HepG2 (cell line): ENCODE results near the gene CEP20. TPM values are rescaled to one million over a fixed set of nuclear protein-coding genes. Genes with fewer than 3 reads are reported as not detected.
A peak's percentile ranks its signal among the peaks of the same experiment; 100 is the strongest.

ENCODE experiments used
- CBX1 ChIP-seq: IDR thresholded peaks from one replicate; pipeline ENCODE4 v1.6.1; 2016; ENCODE audit warnings: antibody characterized with exemption, low read depth
- IRF2 ChIP-seq: IDR thresholded peaks from 2 replicates; pipeline ENCODE4 v1.6.1; 2018; ENCODE audit warnings: missing genetic modification reagents, missing compliant biosample characterization
- MED8 ChIP-seq: sonication (generic); formaldehyde crosslinking; IDR thresholded peaks from 2 replicates; pipeline ENCODE4 v1.8.1; 2023; ENCODE audit warnings: mild to moderate bottlenecking, missing genetic modification reagents; ENCODE audit not compliant: insufficient replicate concordance
- NPAS2 ChIP-seq: sonication (generic); formaldehyde crosslinking; IDR thresholded peaks from 2 replicates; pipeline ENCODE4 v1.8.0; 2022; ENCODE audit warnings: mild to moderate bottlenecking, missing genetic modification reagents, borderline replicate concordance
- PRMT3 ChIP-seq: sonication (generic); formaldehyde crosslinking; IDR thresholded peaks from 2 replicates; pipeline ENCODE4 v1.8.1; 2022; ENCODE audit warnings: low read depth, mild to moderate bottlenecking, moderate library complexity, missing genetic modification reagents, borderline replicate concordance
- RBAK ChIP-seq: sonication (generic); formaldehyde crosslinking; IDR thresholded peaks from 2 replicates; pipeline ENCODE4 v1.5.1; 2020; ENCODE audit warnings: mild to moderate bottlenecking, missing genetic modification reagents
- RNF2 ChIP-seq: fragments of 450-650 bp; conservative IDR thresholded peaks from 2 replicates; pipeline ENCODE4 v1.6.1; 2016; ENCODE audit warnings: low read depth
- SMC3 ChIP-seq: IDR thresholded peaks from 2 replicates; pipeline ENCODE4 v1.6.1; 2011; ENCODE audit warnings: low read length, improper control_type of control experiment
- SP5 ChIP-seq: IDR thresholded peaks from 2 replicates; pipeline ENCODE4 v1.6.1; 2016; ENCODE audit warnings: low read depth, borderline replicate concordance
- SRF ChIP-seq: IDR thresholded peaks from 2 replicates; pipeline ENCODE4 v1.6.1; 2011; ENCODE audit warnings: mild to moderate bottlenecking, low read depth, low read length, moderate library complexity
- THYN1 ChIP-seq: sonication (generic); formaldehyde crosslinking; IDR thresholded peaks from 2 replicates; pipeline ENCODE4 v1.8.1; 2023; ENCODE audit warnings: low read depth, mild to moderate bottlenecking, moderate library complexity, missing genetic modification reagents, borderline replicate concordance
- ZFY ChIP-seq: sonication (generic); formaldehyde crosslinking; IDR thresholded peaks from 2 replicates; pipeline ENCODE4 v1.4.0; 2020; ENCODE audit warnings: missing genetic modification reagents
- ZNF121 ChIP-seq: sonication (generic); formaldehyde crosslinking; IDR thresholded peaks from 2 replicates; pipeline ENCODE4 v1.5.0; 2020; ENCODE audit warnings: mild to moderate bottlenecking, missing genetic modification reagents
- ZNF224 ChIP-seq: sonication (generic); formaldehyde crosslinking; IDR thresholded peaks from 2 replicates; pipeline ENCODE4 v1.5.0; 2020; ENCODE audit warnings: mild to moderate bottlenecking, missing genetic modification reagents
- ZNF572 ChIP-seq: sonication (generic); formaldehyde crosslinking; IDR thresholded peaks from 2 replicates; pipeline ENCODE4 v1.5.1; 2020; ENCODE audit warnings: mild to moderate bottlenecking, missing genetic modification reagents
- ZNF761 ChIP-seq: sonication (generic); formaldehyde crosslinking; conservative IDR thresholded peaks from 2 replicates; pipeline ENCODE4 v1.4.0; 2020; ENCODE audit warnings: mild to moderate bottlenecking, missing genetic modification reagents
- ZNF781 ChIP-seq: sonication (generic); formaldehyde crosslinking; IDR thresholded peaks from 2 replicates; pipeline ENCODE4 v1.5.1; 2020; ENCODE audit warnings: borderline replicate concordance, mild to moderate bottlenecking, missing genetic modification reagents; ENCODE audit errors: not compliant biosample characterization
- polyA plus RNA-seq, 8 experiments: library from polyadenylated mRNA; depleted of rRNA in 3 of 8; stranded (reverse) in 7 of 8; unstranded in 1 of 8; fragments of >200 nt; fragmentation: Illumina TruSeq in 4 of 8; extraction: Trizol in 4 of 8; gene quantifications; 2 replicates each; pipeline versions ENCODE4 v1.2.1 to v1.2.3, GENCODE V29; 2011 to 2016; ENCODE audit warnings: low read depth in 4 of 8, missing spikeins in 1 of 8, mixed read lengths in 1 of 8; ENCODE audit not compliant: insufficient read depth in 1 of 8
- total RNA-seq, 5 experiments: library from RNA; depleted of rRNA; stranded (reverse); fragments of >200 nt; fragmentation: Illumina TruSeq; extraction: Trizol; gene quantifications; 2 replicates each; pipeline ENCODE4 v1.2.3, GENCODE V29; 2016; ENCODE audit warnings: low read depth in 1 of 5
- TF ChIP-seq, protein P1 (sequence below): IDR thresholded peaks from 2 replicates; pipeline ENCODE4 v1.6.1; 2016; ENCODE audit warnings: low read depth, missing genetic modification reagents, missing compliant biosample characterization
- TF ChIP-seq, protein P2 (sequence below): IDR thresholded peaks from 2 replicates; pipeline ENCODE4 v1.6.1; 2018; ENCODE audit warnings: missing genetic modification reagents
- TF ChIP-seq, protein P3 (sequence below): sonication (generic); formaldehyde crosslinking; IDR thresholded peaks from 2 replicates; pipeline ENCODE4 v1.8.0; 2022; ENCODE audit warnings: mild to moderate bottlenecking, missing genetic modification reagents, moderate library complexity
- TF ChIP-seq, protein P4 (sequence below): sonication (generic); formaldehyde crosslinking; IDR thresholded peaks from 2 replicates; pipeline ENCODE4 v1.4.0; 2020; ENCODE audit warnings: missing genetic modification reagents, borderline replicate concordance

Gene CEP20
- total and polyA plus RNA-seq, 2 of the 13 experiments (the other 11 are each of a cell fraction or from before 2014, with no cell fraction given): 53.0 to 54.1 TPM

DNA sequence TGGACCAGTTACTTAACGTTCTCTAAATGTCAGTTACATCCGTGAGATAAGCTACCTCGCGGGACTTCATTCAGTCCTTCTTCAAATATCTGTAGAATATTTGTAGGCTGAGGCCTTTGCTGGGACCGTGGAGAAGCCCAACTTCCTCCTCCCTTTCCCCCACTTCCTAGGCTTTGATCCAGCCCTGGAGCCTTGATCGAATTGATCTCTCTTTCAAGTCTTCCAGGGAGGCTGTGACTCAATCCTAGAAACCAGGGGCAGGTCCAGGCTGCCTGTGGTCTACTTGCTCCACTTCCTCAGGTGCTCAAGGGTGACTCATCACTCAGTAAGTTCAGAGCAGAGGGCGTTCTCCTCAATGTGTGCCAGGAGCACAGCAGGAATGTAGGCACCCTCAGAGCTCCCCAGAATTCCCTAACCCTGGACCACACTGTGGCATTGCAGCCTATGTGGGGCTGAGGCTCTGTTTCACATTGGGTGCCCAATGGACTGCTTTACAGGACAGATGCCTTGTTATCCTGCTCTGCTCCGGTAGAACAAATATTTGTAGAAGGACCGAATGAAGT lies 11.2 kb upstream of the CEP20 start (continued):
- TF ChIP-seq, protein P1, sequence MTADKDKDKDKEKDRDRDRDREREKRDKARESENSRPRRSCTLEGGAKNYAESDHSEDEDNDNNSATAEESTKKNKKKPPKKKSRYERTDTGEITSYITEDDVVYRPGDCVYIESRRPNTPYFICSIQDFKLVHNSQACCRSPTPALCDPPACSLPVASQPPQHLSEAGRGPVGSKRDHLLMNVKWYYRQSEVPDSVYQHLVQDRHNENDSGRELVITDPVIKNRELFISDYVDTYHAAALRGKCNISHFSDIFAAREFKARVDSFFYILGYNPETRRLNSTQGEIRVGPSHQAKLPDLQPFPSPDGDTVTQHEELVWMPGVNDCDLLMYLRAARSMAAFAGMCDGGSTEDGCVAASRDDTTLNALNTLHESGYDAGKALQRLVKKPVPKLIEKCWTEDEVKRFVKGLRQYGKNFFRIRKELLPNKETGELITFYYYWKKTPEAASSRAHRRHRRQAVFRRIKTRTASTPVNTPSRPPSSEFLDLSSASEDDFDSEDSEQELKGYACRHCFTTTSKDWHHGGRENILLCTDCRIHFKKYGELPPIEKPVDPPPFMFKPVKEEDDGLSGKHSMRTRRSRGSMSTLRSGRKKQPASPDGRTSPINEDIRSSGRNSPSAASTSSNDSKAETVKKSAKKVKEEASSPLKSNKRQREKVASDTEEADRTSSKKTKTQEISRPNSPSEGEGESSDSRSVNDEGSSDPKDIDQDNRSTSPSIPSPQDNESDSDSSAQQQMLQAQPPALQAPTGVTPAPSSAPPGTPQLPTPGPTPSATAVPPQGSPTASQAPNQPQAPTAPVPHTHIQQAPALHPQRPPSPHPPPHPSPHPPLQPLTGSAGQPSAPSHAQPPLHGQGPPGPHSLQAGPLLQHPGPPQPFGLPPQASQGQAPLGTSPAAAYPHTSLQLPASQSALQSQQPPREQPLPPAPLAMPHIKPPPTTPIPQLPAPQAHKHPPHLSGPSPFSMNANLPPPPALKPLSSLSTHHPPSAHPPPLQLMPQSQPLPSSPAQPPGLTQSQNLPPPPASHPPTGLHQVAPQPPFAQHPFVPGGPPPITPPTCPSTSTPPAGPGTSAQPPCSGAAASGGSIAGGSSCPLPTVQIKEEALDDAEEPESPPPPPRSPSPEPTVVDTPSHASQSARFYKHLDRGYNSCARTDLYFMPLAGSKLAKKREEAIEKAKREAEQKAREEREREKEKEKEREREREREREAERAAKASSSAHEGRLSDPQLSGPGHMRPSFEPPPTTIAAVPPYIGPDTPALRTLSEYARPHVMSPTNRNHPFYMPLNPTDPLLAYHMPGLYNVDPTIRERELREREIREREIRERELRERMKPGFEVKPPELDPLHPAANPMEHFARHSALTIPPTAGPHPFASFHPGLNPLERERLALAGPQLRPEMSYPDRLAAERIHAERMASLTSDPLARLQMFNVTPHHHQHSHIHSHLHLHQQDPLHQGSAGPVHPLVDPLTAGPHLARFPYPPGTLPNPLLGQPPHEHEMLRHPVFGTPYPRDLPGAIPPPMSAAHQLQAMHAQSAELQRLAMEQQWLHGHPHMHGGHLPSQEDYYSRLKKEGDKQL (CRISPR knock-in tag): no peak
- TF ChIP-seq, protein P2, sequence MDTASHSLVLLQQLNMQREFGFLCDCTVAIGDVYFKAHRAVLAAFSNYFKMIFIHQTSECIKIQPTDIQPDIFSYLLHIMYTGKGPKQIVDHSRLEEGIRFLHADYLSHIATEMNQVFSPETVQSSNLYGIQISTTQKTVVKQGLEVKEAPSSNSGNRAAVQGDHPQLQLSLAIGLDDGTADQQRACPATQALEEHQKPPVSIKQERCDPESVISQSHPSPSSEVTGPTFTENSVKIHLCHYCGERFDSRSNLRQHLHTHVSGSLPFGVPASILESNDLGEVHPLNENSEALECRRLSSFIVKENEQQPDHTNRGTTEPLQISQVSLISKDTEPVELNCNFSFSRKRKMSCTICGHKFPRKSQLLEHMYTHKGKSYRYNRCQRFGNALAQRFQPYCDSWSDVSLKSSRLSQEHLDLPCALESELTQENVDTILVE (CRISPR knock-in tag): peak; percentile 50; the same call in 1 of the 2 replicates
- TF ChIP-seq MED8 (CRISPR knock-in tag) (no peak), ZNF224 (no peak), PRMT3 (no peak), ZNF761 (CRISPR knock-in tag) (no peak), IRF2 (CRISPR knock-in tag) (no peak; the same call in 1 of the 2 replicates), SMC3 (no peak), ZNF781 (CRISPR knock-in tag) (peak; percentile 67), ZFY (CRISPR knock-in tag) (no peak), THYN1 (CRISPR knock-in tag) (no peak), CBX1 (no peak), RNF2 (no peak), NPAS2 (CRISPR knock-in tag) (no peak), ZNF572 (no peak), SP5 (no peak), RBAK (CRISPR knock-in tag) (no peak), SRF (no peak), ZNF121 (CRISPR knock-in tag) (0 out of 2 replicates have a peak, but pooled peaks have one; percentile 11)
- TF ChIP-seq, protein P3, sequence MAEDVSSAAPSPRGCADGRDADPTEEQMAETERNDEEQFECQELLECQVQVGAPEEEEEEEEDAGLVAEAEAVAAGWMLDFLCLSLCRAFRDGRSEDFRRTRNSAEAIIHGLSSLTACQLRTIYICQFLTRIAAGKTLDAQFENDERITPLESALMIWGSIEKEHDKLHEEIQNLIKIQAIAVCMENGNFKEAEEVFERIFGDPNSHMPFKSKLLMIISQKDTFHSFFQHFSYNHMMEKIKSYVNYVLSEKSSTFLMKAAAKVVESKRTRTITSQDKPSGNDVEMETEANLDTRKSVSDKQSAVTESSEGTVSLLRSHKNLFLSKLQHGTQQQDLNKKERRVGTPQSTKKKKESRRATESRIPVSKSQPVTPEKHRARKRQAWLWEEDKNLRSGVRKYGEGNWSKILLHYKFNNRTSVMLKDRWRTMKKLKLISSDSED: no peak
- TF ChIP-seq, protein P4, sequence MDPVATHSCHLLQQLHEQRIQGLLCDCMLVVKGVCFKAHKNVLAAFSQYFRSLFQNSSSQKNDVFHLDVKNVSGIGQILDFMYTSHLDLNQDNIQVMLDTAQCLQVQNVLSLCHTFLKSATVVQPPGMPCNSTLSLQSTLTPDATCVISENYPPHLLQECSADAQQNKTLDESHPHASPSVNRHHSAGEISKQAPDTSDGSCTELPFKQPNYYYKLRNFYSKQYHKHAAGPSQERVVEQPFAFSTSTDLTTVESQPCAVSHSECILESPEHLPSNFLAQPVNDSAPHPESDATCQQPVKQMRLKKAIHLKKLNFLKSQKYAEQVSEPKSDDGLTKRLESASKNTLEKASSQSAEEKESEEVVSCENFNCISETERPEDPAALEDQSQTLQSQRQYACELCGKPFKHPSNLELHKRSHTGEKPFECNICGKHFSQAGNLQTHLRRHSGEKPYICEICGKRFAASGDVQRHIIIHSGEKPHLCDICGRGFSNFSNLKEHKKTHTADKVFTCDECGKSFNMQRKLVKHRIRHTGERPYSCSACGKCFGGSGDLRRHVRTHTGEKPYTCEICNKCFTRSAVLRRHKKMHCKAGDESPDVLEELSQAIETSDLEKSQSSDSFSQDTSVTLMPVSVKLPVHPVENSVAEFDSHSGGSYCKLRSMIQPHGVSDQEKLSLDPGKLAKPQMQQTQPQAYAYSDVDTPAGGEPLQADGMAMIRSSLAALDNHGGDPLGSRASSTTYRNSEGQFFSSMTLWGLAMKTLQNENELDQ (CRISPR knock-in tag): no peak
